GM23338 (cell line): Measurements from ENCODE around the gene NCKAP5. TPM values are rescaled to one million over a fixed set of nuclear protein-coding genes. Genes with fewer than 3 reads are reported as not detected.
A peak's percentile ranks its signal among the peaks of the same experiment; 100 is the strongest.

ENCODE experiments used
- ATAC-seq: fragments of 200-7000 bp; cut with Tn5 transposase; 3 replicates; pipeline ENCODE4 v1.9.1; 2020
- DNase-seq: peaks from one replicate; pipeline ENCODE4 v3.0.0-alpha.2; 2015; ENCODE audit warnings: low spot score
- H2AFZ ChIP-seq: fragments of 200-600 bp; sonication (generic); 2 replicates; pipeline ENCODE4 v1.8.0; 2016; ENCODE audit warnings: antibody characterized with exemption, mild to moderate bottlenecking, moderate library complexity
- H3F3A ChIP-seq: fragments of 200-600 bp; sonication (generic); replicated peaks from 2 replicates; pipeline ENCODE4 v1.8.0; 2017; ENCODE audit warnings: antibody characterized with exemption, mixed run types, low read depth
- H3K27ac ChIP-seq: fragments of 200-600 bp; sonication (generic); 2 replicates; pipeline ENCODE4 v1.6.1; 2016; ENCODE audit warnings: low read depth
- H3K27me3 ChIP-seq: fragments of 200-600 bp; sonication (generic); 2 replicates; pipeline ENCODE4 v1.8.0; 2016; ENCODE audit warnings: mild to moderate bottlenecking, mixed run types, moderate library complexity; ENCODE audit not compliant: insufficient read depth
- H3K36me3 ChIP-seq: fragments of 200-600 bp; sonication (generic); 2 replicates; pipeline ENCODE4 v1.8.0; 2016; ENCODE audit warnings: mild to moderate bottlenecking; ENCODE audit not compliant: insufficient read depth
- H3K4me1 ChIP-seq: fragments of 200-600 bp; sonication (generic); 2 replicates; pipeline ENCODE4 v1.8.0; 2016; ENCODE audit warnings: mild to moderate bottlenecking, moderate library complexity; ENCODE audit not compliant: insufficient read depth
- H3K4me2 ChIP-seq: fragments of 200-600 bp; sonication (generic); 2 replicates; pipeline ENCODE4 v1.7.1; 2017; ENCODE audit warnings: mixed run types
- H3K4me3 ChIP-seq: fragments of 200-600 bp; sonication (generic); 2 replicates; pipeline ENCODE4 v1.6.1; 2016; ENCODE audit warnings: mixed run types
- H3K79me2 ChIP-seq: fragments of 200-600 bp; sonication (generic); replicated peaks from 2 replicates; pipeline ENCODE4 v1.8.0; 2017; ENCODE audit warnings: mild to moderate bottlenecking; ENCODE audit not compliant: insufficient read depth
- H3K9me2 ChIP-seq: fragments of 200-600 bp; sonication (generic); 2 replicates; pipeline ENCODE4 v1.8.0; 2017; ENCODE audit not compliant: insufficient read depth
- H4K20me1 ChIP-seq: fragments of 200-600 bp; sonication (generic); replicated peaks from 2 replicates; pipeline ENCODE4 v1.8.0; 2017; ENCODE audit warnings: mild to moderate bottlenecking; ENCODE audit not compliant: insufficient read depth
- H3K27ac Mint-ChIP-seq: 2 replicates; pipeline ENCODE4 v1.8.0; 2020; ENCODE audit warnings: inconsistent platforms, mild to moderate bottlenecking, moderate library complexity, mixed read lengths
- H3K27me3 Mint-ChIP-seq: 3 replicates; pipeline ENCODE4 v1.8.0; 2022; ENCODE audit warnings: low read depth, mild to moderate bottlenecking, moderate library complexity, mixed read lengths, inconsistent platforms; ENCODE audit not compliant: insufficient read depth, poor library complexity
- H3K36me3 Mint-ChIP-seq: 3 replicates; pipeline ENCODE4 v1.8.0; 2021; ENCODE audit warnings: low read depth, mild to moderate bottlenecking, inconsistent platforms, moderate library complexity, mixed read lengths
- H3K4me1 Mint-ChIP-seq: 3 replicates; pipeline ENCODE4 v1.8.0; 2020; ENCODE audit warnings: mild to moderate bottlenecking, inconsistent platforms, mixed read lengths
- H3K4me3 Mint-ChIP-seq: 3 replicates; pipeline ENCODE4 v1.8.0; 2021; ENCODE audit warnings: moderate library complexity, mild to moderate bottlenecking, inconsistent platforms, mixed read lengths
- H3K9me3 Mint-ChIP-seq: 3 replicates; pipeline ENCODE4 v1.8.0; 2020; ENCODE audit warnings: moderate library complexity, mild to moderate bottlenecking, inconsistent platforms, mixed read lengths
- CREB1 ChIP-seq: fragments of 250-450 bp; sonication (Bioruptor Pico); IDR thresholded peaks from 2 replicates; pipeline ENCODE4 v1.5.0; 2020; ENCODE audit warnings: low read depth, mild to moderate bottlenecking, moderate library complexity
- EZH2 ChIP-seq: fragments of 200-600 bp; sonication (generic); IDR thresholded peaks from one replicate; pipeline ENCODE4 v1.8.0; 2017; ENCODE audit warnings: antibody characterized with exemption, mild to moderate bottlenecking, low read depth; ENCODE audit not compliant: unreplicated experiment
- JUNB ChIP-seq: IDR thresholded peaks from one replicate; pipeline ENCODE4 v1.6.1; 2016; ENCODE audit warnings: antibody characterized with exemption; ENCODE audit not compliant: unreplicated experiment
- NANOG ChIP-seq: IDR thresholded peaks from 2 replicates; pipeline ENCODE4 v1.6.1; 2016; ENCODE audit warnings: antibody characterized with exemption, borderline replicate concordance
- STAT1 ChIP-seq: IDR thresholded peaks from one replicate; pipeline ENCODE4 v1.6.1; 2016; ENCODE audit warnings: antibody characterized with exemption; ENCODE audit not compliant: unreplicated experiment
- ZNF331 ChIP-seq: fragments of 250-450 bp; sonication (Bioruptor Pico); IDR thresholded peaks from 2 replicates; pipeline ENCODE4 v1.5.0; 2020; ENCODE audit warnings: low read depth, mild to moderate bottlenecking, moderate library complexity
- ZNF462 ChIP-seq: fragments of 250-450 bp; sonication (Bioruptor Pico); IDR thresholded peaks from 2 replicates; pipeline ENCODE4 v1.5.0; 2020; ENCODE audit warnings: mild to moderate bottlenecking, moderate library complexity
- polyA plus RNA-seq: library from polyadenylated mRNA; unstranded; fragments of >200 nt; fragmentation: Nextera tagmentation; extraction: Ambion mirVana; gene quantifications from 2 replicates; pipeline ENCODE4 v1.2.1, GENCODE V29; 2016
- total RNA-seq: library from RNA; depleted of rRNA; stranded (reverse); fragments of >200 nt; shearing (Covaris generic); gene quantifications from 2 replicates; pipeline ENCODE4 v1.2.3, GENCODE V29; 2014
- TF ChIP-seq, protein P1 (sequence below), 2 experiments: fragments of 200-600 bp in 1 of 2; sonication (generic) in 1 of 2; conservative IDR thresholded peaks; 2 replicates each; pipeline versions ENCODE4 v1.5.1 to v1.6.1; 2016 to 2017; ENCODE audit warnings: antibody characterized with exemption in 2 of 2, low read depth in 2 of 2, mild to moderate bottlenecking in 2 of 2, moderate library complexity in 1 of 2

The NCKAP5 gene
- total and polyA plus RNA-seq, 2 experiments from 2014 or later = 0.34 to 0.73 TPM

GRCh38 chr2:133314795-133315194 is 253.5 kb downstream of the NCKAP5 start:
- TF ChIP-seq ZNF462 (CRISPR knock-in tag) (no peak), JUNB (no peak), STAT1 (no peak), CREB1 (no peak), ZNF331 (CRISPR knock-in tag) (no peak), EZH2 (no peak), NANOG (no peak)
- TF ChIP-seq, protein P1, sequence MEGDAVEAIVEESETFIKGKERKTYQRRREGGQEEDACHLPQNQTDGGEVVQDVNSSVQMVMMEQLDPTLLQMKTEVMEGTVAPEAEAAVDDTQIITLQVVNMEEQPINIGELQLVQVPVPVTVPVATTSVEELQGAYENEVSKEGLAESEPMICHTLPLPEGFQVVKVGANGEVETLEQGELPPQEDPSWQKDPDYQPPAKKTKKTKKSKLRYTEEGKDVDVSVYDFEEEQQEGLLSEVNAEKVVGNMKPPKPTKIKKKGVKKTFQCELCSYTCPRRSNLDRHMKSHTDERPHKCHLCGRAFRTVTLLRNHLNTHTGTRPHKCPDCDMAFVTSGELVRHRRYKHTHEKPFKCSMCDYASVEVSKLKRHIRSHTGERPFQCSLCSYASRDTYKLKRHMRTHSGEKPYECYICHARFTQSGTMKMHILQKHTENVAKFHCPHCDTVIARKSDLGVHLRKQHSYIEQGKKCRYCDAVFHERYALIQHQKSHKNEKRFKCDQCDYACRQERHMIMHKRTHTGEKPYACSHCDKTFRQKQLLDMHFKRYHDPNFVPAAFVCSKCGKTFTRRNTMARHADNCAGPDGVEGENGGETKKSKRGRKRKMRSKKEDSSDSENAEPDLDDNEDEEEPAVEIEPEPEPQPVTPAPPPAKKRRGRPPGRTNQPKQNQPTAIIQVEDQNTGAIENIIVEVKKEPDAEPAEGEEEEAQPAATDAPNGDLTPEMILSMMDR (conservative IDR thresholded peaks at IDR 0.05; ENCODE audit: low read depth in 2 of 2) = peak; percentile 5 to 33; a peak in 2 of 4 replicates
- peaks cover 23% of the 10 kb centered on the region for H3K9me2 ChIP-seq
- ATAC-seq (peak; percentile 82), DNase-seq (peak; percentile 45)
- no peak overlapping the region for H3K4me3 ChIP-seq
- Mint-ChIP-seq H3K36me3 (no peaks in the 10 kb centered on the region), H3K27me3 (no peaks in the 10 kb centered on the region), H3K4me1 (peaks cover 9% of the 10 kb centered on the region; the same call in 2 of the 3 replicates), H3K4me3 (no peak overlapping the region), H3K9me3 (peaks cover 3% of the 10 kb centered on the region; the same call in 2 of the 3 replicates), H3K27ac (no peak overlapping the region)
- no peaks in the 10 kb centered on the region for H3F3A ChIP-seq
- no peak overlapping the region for H3K4me2 ChIP-seq
- H3K79me2 ChIP-seq = no peaks in the 10 kb centered on the region
- H2AFZ ChIP-seq = no peak overlapping the region
- H3K27ac ChIP-seq = no peak overlapping the region
- no peaks in the 10 kb centered on the region for H3K27me3 ChIP-seq
- no peaks in the 10 kb centered on the region for H4K20me1 ChIP-seq
- H3K4me1 ChIP-seq = no peaks in the 10 kb centered on the region
- H3K36me3 ChIP-seq = no peaks in the 10 kb centered on the region
